Activated T-cell treated with anti-CD3 and anti-CD28 coated beads, Interleukin-2, amount 50 U/mL, for 24 hours (primary cell): ENCODE measurements around the gene ATXN1.

Experiments used
- DNase-seq: peaks from one replicate; pipeline ENCODE4 v3.0.0-alpha.2; 2020
- H3K27ac Mint-ChIP-seq: 2 replicates; pipeline ENCODE4 v1.8.0; 2020; ENCODE audit warnings: mild to moderate bottlenecking, mixed read lengths
- H3K27me3 Mint-ChIP-seq: 2 replicates; pipeline ENCODE4 v1.8.0; 2020; ENCODE audit warnings: mixed read lengths
- H3K36me3 Mint-ChIP-seq: 2 replicates; pipeline ENCODE4 v1.8.0; 2020; ENCODE audit warnings: low read depth, mixed read lengths
- H3K4me1 Mint-ChIP-seq: 2 replicates; pipeline ENCODE4 v1.8.0; 2020; ENCODE audit warnings: low read depth, mixed read lengths
- H3K4me3 Mint-ChIP-seq: 2 replicates; pipeline ENCODE4 v1.8.0; 2020; ENCODE audit warnings: mild to moderate bottlenecking, moderate library complexity, mixed read lengths
- H3K9me3 Mint-ChIP-seq: 2 replicates; pipeline ENCODE4 v1.8.0; 2020; ENCODE audit warnings: mixed read lengths

Gene ATXN1

DNA sequence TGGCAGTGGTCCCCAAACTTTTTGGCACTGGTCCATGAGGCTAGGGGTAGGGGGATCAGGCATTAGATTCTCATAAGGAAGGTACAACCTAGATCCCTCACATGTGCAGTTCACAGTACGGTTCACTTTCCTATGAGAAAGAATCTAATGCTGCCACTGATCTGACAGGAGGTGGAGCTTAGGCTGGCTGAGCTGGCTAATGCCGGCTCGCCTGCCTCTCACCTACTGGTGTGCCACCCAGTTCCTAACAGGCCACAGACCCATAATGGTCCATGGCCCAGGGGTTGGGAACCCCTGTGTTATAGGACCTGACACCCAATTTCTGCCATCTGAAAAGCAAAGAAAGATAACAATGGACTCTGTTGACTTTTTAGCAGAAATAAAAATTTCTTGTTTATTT is 323.3 kb downstream of the ATXN1 start:
- Mint-ChIP-seq H3K27ac (peak overlapping the region; percentile 89), H3K36me3 (peaks cover 31% of the 10 kb centered on the region), H3K4me1 (peaks cover 74% of the 10 kb centered on the region), H3K9me3 (no peaks in the 10 kb centered on the region), H3K4me3 (peak overlapping the region; percentile 75), H3K27me3 (no peaks in the 10 kb centered on the region)
- peak; percentile 55 for DNase-seq

DNA sequence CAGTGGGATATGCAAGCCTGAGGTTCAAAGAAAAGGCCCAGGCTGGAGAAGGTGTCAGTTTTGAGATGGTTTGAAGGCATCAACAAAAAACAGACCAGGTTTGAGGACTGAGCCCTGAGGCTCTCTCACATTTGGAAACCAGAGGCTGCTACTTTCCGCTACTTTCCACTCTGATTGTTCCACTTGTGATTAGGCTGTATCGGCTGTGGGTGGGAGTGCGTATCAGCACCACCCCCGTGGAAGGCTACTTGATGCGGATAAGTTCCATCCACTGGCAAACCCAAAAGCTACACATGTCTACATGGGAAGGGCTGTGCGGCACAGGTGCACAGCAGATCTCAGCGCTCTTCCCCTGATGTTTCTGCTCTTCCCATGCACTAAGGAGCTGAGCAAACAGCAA is 324.2 kb downstream of the ATXN1 start:
- peak; percentile 58 for DNase-seq
- peak overlapping the region; percentile 75 for H3K4me3 Mint-ChIP-seq
- peak overlapping the region; percentile 89 for H3K27ac Mint-ChIP-seq
- H3K27me3 Mint-ChIP-seq = no peaks in the 10 kb centered on the region
- no peaks in the 10 kb centered on the region for H3K9me3 Mint-ChIP-seq
- H3K36me3 Mint-ChIP-seq = peaks cover 28% of the 10 kb centered on the region
- H3K4me1 Mint-ChIP-seq = peaks cover 80% of the 10 kb centered on the region

DNA sequence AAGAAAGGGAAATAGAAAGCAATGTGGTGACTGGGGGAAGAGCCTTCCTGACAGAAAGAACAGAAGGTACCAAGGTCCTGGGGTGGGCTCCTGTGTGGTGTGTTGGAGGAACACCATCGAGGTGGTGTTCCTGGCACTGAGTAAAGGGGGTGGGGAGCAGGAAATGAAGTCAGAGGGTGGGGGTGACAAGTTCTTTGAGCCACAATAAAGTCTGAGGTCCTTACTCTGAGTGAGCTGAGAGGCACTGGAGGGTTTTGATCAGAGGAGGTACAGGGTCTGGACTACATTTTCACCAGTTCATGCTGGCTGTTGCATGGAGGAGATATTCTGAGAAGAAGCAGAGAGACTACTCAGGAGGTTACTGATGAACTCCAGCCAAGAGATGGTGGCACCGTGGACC is 324.7 kb downstream of the ATXN1 start:
- Mint-ChIP-seq H3K27ac (peak overlapping the region; percentile 89), H3K27me3 (no peaks in the 10 kb centered on the region), H3K36me3 (peaks cover 28% of the 10 kb centered on the region), H3K4me1 (peaks cover 80% of the 10 kb centered on the region), H3K4me3 (peak overlapping the region; percentile 75), H3K9me3 (no peaks in the 10 kb centered on the region)
- DNase-seq = no peak

DNA sequence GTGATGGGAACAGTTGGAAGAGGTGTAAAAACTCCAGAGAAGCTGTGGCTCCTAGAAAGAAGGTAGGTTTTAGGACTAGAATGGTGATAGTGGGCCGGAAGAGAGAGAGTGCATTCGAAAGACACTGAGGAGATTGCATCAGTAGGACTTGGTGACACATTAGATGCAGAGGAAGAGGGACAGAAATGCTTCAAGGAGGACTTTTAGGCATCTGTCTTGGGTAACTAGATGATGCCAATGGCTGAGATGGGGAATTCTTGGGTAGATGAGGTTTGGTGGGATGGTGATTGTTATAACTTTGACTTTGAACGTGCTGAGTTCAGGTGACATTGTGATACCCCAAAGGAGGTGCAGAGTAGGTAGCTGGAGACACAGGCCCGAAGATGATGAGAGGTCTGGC is 326.4 kb downstream of the ATXN1 start:
- no peak for DNase-seq
- Mint-ChIP-seq H3K27me3 (no peaks in the 10 kb centered on the region), H3K4me1 (peaks cover 80% of the 10 kb centered on the region), H3K9me3 (no peaks in the 10 kb centered on the region), H3K36me3 (peaks cover 35% of the 10 kb centered on the region), H3K4me3 (peak overlapping the region; percentile 4), H3K27ac (peak overlapping the region; percentile 89)

DNA sequence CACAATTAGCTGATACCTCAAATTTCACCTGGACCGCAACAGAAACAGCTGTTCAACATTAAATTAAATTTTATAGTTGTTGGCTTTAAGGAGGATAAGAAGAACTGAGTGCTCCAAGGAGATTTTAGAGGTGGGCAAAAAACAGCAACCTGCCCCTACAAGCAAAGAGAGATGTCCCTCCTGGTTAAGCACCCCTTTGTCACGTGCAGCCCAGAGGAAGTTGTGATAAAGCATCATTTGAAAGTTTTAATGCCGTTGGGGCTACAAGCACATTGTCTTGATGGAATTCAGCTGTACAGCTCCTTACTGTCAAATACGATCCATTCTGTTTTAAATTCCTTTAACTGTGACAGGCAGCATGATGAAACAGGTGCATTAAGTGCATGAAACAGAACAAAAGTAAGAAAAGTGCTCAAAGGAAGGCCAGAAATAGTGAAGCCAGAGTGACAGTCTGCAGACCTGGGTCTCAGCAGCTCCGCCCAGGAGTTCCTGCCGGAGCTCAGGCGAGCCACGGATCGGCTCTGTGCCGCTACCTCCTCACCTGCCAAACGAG is 327.8 kb downstream of the ATXN1 start:
- Mint-ChIP-seq H3K27ac (peak overlapping the region; percentile 89), H3K36me3 (peaks cover 37% of the 10 kb centered on the region), H3K9me3 (no peaks in the 10 kb centered on the region), H3K27me3 (no peaks in the 10 kb centered on the region), H3K4me1 (peaks cover 73% of the 10 kb centered on the region), H3K4me3 (no peak overlapping the region)
- DNase-seq = no peak

DNA sequence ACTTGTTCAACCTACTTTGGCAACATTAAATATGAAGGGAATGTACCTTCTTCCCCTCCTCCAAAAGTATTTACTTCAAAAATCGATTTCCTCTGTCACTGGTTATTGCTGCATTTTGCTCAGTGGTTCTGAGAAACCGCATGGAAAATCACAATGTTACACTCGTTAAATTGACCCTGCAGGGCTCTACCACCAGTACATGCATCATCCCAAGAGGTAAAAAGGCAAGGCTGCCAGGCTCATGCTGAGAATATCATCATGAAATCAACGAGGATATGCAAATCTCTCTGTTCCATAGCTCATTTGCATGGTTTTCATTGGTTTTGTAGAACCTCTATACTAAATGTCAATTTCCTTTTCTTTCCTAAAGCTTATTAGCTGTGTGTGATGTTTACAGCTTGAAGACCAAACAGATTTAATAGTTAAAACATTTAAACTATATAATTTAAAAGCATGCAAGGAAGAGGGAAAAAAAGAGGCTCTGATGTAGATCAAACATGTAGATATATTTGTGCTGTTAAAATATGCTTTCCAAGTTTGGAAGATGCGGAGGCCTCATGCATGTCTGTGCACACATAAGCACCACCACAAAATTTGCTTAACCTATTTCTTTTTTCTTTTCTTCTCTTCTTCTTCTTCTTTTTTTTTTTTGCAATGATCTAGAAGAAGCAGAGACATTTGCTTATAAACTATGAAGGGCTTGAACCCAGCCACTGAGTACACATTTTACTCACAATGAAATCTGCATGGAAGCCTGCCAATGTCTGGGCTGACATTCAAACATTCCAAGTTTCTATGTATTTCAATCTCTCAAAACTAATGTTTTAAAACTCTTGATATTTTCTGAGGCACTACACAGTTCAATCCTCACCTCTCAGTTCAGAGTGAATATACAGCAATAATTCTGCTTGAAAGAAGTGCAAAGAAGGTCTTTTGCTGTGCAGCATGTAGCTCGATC is 328.9 kb downstream of the ATXN1 start:
- Mint-ChIP-seq H3K4me1 (peaks cover 66% of the 10 kb centered on the region), H3K27ac (peak overlapping the region; percentile 34), H3K27me3 (no peaks in the 10 kb centered on the region), H3K4me3 (no peak overlapping the region), H3K36me3 (peaks cover 36% of the 10 kb centered on the region), H3K9me3 (no peaks in the 10 kb centered on the region)
- DNase-seq = no peak

DNA sequence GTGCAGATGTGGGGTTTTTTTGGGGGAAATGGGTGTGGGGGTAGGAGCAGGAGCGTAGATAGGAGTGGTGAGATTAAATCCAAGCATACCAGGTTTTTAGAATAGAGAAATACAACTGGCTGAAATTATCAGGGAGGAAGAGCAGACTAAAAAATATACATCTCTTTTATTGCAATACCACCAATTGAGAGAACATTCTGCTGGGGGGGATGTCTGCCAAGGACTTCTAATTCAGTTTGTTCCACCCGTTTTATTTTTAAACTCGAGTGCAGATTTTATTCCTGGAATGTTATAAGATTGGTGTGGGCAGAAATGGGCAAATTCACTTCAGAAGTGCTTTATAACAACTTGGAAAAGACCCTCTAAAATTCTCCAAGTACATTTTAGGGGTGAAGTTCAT is 330.2 kb downstream of the ATXN1 start:
- H3K27ac Mint-ChIP-seq = peak overlapping the region; percentile 31
- no peak overlapping the region for H3K4me3 Mint-ChIP-seq
- H3K9me3 Mint-ChIP-seq = no peaks in the 10 kb centered on the region
- H3K27me3 Mint-ChIP-seq = no peaks in the 10 kb centered on the region
- H3K36me3 Mint-ChIP-seq = peaks cover 32% of the 10 kb centered on the region
- DNase-seq = no peak
- peaks cover 54% of the 10 kb centered on the region for H3K4me1 Mint-ChIP-seq

DNA sequence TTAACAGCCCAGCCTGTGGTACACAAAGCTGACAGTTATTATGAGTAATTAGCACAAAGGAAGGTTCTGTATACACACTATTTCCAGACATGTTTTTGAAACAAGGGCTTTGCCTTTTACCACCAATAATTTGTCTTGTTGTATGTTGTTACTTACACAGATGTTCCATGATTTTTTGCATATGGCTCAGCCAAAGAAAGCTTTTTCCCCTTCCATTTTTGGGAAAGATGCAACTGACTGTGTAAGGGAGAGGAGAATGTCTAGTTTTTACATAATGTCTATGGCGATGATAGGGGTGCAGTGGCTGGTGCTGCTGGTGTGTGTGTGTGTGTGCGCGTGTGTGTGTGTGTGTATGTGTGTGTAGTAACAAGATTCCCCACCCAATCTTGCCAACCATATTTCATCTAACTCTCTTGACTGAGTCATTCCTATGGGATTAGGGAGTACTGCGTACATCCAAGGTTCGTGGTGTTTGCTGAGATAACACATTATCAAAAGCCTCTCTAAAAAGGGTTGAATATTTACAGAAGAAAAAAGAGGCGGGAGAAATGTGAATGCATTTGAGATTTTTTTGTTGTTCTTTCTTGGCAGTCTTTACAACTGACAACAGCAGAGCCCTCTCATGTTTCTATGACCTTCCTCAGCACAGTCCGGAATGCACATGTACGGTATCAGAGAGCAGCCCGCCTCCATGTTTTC is 330.7 kb downstream of the ATXN1 start:
- H3K4me3 Mint-ChIP-seq = no peak overlapping the region

DNA sequence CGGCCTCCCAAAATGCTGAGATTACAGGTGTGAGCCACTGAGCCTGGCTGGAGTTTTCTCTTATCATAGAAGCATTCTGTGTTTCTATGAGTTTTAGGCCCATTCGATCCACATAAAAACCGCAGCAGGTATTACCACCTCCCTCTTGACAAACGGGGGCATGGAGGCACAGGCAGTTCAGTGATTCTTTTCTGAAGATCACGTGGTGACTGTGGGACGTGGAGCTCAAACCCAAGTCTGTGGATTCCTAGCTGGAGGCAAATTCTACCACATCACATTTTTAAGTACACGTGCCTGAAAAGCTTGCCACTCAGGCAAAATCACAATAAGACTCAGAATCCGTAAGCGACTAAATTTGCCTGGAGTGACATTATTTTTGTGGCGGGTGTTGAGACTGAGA is 331.6 kb downstream of the ATXN1 start:
- Mint-ChIP-seq H3K36me3 (peaks cover 26% of the 10 kb centered on the region), H3K27me3 (no peaks in the 10 kb centered on the region), H3K4me3 (no peak overlapping the region), H3K27ac (no peak overlapping the region), H3K9me3 (no peaks in the 10 kb centered on the region), H3K4me1 (peaks cover 46% of the 10 kb centered on the region)
- no peak for DNase-seq

More for the DNA sequence above, 330.7 kb downstream of the ATXN1 start:
- H3K9me3 Mint-ChIP-seq = no peaks in the 10 kb centered on the region
- peak overlapping the region; percentile 31 for H3K27ac Mint-ChIP-seq
- H3K27me3 Mint-ChIP-seq = no peaks in the 10 kb centered on the region
- no peak for DNase-seq
- peaks cover 32% of the 10 kb centered on the region for H3K36me3 Mint-ChIP-seq
- peaks cover 51% of the 10 kb centered on the region for H3K4me1 Mint-ChIP-seq

DNA sequence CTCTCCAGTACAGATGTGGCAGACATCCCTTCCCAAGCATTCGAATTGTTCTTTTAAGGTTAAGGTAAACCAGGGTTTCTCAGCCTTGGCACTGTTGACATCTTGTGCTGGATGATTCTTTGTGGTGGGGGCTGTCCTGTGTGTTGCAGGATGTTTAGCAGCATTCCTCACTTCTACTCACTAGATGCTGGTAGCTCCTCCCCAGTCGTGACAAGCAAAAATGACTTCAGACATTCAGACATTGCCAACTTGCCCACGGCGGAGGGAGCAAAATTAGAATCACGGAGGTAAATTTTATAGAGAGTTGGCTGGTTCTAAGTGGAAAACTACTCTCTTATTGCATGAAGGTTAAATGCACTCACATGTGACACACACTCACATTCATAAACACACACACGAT is 334.1 kb downstream of the ATXN1 start:
- Mint-ChIP-seq H3K27me3 (no peaks in the 10 kb centered on the region), H3K4me1 (peaks cover 45% of the 10 kb centered on the region)

DNA sequence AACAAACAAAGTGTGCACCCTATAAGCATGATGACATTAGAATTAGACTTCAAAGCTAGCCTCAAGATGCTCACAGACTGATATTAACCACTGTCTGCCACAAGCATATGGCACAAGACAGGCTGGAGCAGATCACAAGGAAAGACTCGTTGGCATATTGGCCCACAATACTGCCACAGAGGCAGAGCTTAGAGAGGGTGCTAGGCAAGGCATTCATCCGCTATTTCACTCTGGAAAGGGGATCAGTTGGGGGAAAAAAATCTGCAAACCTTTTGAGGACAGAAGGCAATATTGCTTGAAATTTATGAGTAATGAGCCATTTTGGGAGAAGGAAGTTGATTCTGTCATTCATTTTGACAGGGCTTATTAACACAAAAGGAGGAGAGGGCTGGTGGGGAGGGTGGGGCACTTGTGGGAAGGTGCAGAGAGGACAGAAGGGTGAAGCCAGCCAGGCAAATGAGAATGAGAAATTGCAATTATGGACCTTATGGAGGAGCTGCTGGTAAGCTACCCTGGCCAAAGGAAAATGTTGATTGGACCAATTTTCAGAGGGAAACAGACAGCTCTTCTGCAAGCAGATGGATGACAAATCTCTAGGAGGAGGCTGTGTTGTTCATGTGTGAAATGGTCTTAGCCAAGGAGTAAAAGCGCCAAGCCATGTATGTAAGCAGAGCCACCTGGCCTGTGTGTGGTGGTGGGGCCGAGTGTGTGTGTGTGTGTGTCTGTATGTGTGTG is 335.2 kb downstream of the ATXN1 start:
- peak overlapping the region; percentile 28 for H3K27ac Mint-ChIP-seq

More for the DNA sequence above, 334.1 kb downstream of the ATXN1 start:
- peaks cover 23% of the 10 kb centered on the region for H3K36me3 Mint-ChIP-seq
- no peak overlapping the region for H3K27ac Mint-ChIP-seq
- H3K4me3 Mint-ChIP-seq = no peak overlapping the region
- no peaks in the 10 kb centered on the region for H3K9me3 Mint-ChIP-seq
- no peak for DNase-seq

DNA sequence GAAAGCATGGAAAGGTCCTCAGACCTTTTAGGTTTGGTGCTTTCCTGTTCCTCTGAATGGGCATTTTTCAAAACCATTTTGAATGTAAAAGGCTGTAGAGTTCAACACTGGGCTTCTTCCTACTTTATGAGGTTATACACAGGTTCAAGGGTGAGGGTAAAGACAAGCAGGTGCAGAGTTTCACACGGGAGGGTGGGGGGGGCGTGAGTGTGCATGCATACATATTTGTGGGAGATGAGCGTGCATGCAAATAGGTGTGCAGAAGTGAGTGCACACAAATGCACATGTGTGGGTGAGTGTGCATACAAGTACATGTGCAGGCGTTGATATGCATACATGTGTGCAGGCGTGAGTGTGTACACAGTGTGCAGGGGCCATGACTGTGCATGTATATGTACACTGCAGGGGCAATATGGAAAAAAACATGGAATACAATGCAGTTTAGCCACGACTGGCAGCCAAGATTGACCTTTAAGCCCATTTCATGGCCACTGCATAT is 339.7 kb downstream of the ATXN1 start:
- H3K4me3 Mint-ChIP-seq = peak overlapping the region; percentile 69
- H3K9me3 Mint-ChIP-seq = no peaks in the 10 kb centered on the region
- no peak for DNase-seq
- peak overlapping the region; percentile 99 for H3K27ac Mint-ChIP-seq
- H3K4me1 Mint-ChIP-seq = peaks cover 67% of the 10 kb centered on the region
- H3K36me3 Mint-ChIP-seq = no peaks in the 10 kb centered on the region
- no peaks in the 10 kb centered on the region for H3K27me3 Mint-ChIP-seq

More for the DNA sequence above, 335.2 kb downstream of the ATXN1 start:
- Mint-ChIP-seq H3K4me3 (no peak overlapping the region), H3K36me3 (peaks cover 23% of the 10 kb centered on the region), H3K27me3 (no peaks in the 10 kb centered on the region), H3K4me1 (peaks cover 48% of the 10 kb centered on the region), H3K9me3 (no peaks in the 10 kb centered on the region)
- no peak for DNase-seq

DNA sequence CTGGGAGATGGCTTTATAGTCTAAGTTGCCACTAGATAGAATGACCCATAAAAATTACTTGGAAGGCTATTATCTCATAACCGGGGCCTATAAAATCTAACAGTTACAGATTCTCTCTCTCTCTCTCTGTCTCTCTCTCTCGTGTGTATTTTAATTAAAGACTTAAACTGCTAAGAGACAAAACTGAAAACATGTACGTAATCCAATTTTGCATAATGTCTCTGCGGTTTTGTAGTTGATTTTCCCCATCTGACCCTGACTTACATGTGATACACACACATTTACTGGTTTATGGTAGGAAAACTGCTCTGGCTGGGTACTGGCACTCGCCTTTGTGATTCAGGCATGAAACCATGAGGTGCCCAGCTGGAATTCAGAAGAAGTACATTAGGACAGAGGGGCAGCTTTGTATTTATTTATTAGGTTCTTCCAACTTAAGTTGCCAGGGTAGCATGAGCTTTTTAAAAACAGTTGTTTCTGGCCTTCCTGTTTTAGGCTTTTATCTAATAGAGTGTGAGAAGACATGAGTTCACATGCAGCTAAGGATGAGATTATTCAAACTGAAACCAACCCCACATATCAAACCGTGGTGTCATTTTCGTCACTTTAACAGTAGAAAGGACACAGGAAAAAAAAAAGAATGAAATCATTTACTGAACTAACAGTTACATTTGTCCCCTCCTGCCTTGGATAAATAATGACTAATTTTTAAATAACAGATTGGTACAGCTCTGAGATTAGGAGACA is 340.4 kb downstream of the ATXN1 start:
- Mint-ChIP-seq H3K36me3 (no peaks in the 10 kb centered on the region), H3K4me1 (peaks cover 69% of the 10 kb centered on the region)
- peak; percentile 55 for DNase-seq

More for the DNA sequence above, 340.4 kb downstream of the ATXN1 start:
- Mint-ChIP-seq H3K9me3 (no peaks in the 10 kb centered on the region), H3K27ac (peak overlapping the region; percentile 99), H3K4me3 (peak overlapping the region; percentile 69), H3K27me3 (no peaks in the 10 kb centered on the region)
